ENCODE results near the gene KRABD2.
A peak's percentile ranks its signal among the peaks of the same experiment; 100 is the strongest.

KRABD2 gene

GRCh38 chr17:8409966-8410882 lies 33.7 kb upstream of the KRABD2 start:
- H3K27ac ChIP-seq, result no peak overlapping the region
- TF ChIP-seq, protein P1, sequence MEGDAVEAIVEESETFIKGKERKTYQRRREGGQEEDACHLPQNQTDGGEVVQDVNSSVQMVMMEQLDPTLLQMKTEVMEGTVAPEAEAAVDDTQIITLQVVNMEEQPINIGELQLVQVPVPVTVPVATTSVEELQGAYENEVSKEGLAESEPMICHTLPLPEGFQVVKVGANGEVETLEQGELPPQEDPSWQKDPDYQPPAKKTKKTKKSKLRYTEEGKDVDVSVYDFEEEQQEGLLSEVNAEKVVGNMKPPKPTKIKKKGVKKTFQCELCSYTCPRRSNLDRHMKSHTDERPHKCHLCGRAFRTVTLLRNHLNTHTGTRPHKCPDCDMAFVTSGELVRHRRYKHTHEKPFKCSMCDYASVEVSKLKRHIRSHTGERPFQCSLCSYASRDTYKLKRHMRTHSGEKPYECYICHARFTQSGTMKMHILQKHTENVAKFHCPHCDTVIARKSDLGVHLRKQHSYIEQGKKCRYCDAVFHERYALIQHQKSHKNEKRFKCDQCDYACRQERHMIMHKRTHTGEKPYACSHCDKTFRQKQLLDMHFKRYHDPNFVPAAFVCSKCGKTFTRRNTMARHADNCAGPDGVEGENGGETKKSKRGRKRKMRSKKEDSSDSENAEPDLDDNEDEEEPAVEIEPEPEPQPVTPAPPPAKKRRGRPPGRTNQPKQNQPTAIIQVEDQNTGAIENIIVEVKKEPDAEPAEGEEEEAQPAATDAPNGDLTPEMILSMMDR (IDR thresholded peaks at IDR 0.05), result peak; percentile 71 to 90 (median 85)
- TF ChIP-seq POLR2A (IDR thresholded peaks at IDR 0.05), result no peak
- no peaks in the 10 kb centered on the region for H3K36me3 ChIP-seq
- DNase-seq, result peak; percentile 71 to 93 (median 92)
- peaks cover 0 to 6% (median 0%) of the 10 kb centered on the region in 4 donors for H3K4me1 ChIP-seq
- no peak overlapping the region for H3K4me3 ChIP-seq
- no peaks in the 10 kb centered on the region for H3K27me3 ChIP-seq
- no peaks in the 10 kb centered on the region for H3K9me3 ChIP-seq

DNA sequence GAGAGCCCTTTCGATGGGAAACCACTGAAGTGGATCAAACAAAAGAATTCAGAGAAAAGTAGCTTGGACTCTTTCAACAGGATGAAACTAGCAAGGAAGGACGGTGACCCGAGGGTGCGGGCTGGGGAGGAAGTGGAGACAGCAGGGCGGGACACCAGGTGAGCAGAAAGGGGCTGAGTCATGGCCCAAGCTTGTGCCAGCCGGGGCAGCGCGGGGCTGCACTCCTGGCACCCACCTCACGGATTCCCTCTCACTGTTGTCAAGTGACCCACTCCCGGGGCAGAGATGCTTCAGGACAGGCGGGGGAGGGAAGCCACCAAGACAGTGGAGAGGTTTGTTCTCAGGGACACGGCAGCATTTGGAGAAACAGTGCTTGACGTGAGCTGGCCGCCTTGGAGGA lies 31.9 kb upstream of the KRABD2 start:
- peaks cover 0 to 6% (median 0%) of the 10 kb centered on the region in 4 donors for H3K4me1 ChIP-seq
- no peak overlapping the region for H3K4me3 ChIP-seq
- no peaks in the 10 kb centered on the region for H3K36me3 ChIP-seq
- no peaks in the 10 kb centered on the region for H3K27me3 ChIP-seq
- peak overlapping the region in 1 of 4 donors; percentile 51 for H3K27ac ChIP-seq
- no peaks in the 10 kb centered on the region for H3K9me3 ChIP-seq
- peak in 2 of 3 donors; percentile 67 to 76 for DNase-seq
- TF ChIP-seq POLR2A (IDR thresholded peaks at IDR 0.05), result no peak
- TF ChIP-seq, protein P1 (IDR thresholded peaks at IDR 0.05), result peak in 1 of 6 experiments; percentile 6

GRCh38 chr17:8406174-8406573 lies 29.7 kb upstream of the KRABD2 start:
- Histone ChIP-seq H3K27me3 (no peaks in the 10 kb centered on the region), H3K27ac (no peak overlapping the region), H3K9me3 (no peaks in the 10 kb centered on the region), H3K4me3 (no peak overlapping the region), H3K36me3 (no peaks in the 10 kb centered on the region), H3K4me1 (peaks cover 0 to 6% (median 0%) of the 10 kb centered on the region in 4 donors)
- DNase-seq, result peak in 1 of 3 donors; percentile 4
- TF ChIP-seq POLR2A (IDR thresholded peaks at IDR 0.05), result no peak
- TF ChIP-seq, protein P1 (IDR thresholded peaks at IDR 0.05), result no peak

DNA sequence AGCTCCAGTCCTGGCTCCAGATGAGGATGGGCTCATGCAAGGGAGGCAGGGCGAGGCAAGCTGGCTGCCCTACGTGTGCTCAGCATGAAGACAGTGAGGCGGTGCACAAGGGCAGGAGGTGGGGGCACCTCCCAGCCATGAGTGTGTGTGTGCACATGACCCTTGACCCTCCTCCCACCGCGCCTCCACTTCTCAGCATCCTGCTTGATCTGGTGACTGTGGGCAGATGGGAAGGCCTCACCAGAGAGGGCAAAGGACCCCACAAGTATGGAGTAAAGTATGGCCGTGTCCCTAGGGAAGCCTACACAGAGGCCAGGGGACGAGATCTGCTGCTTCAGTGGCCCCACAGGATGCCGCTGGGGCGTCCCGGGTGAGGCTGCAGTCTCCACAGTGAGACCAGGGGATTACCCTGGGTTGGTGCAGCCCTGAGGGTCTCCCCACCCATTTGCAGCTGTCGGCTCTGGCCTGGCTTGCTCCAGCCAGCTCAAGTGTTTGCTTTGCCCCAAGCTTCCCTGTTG lies 29.1 kb upstream of the KRABD2 start:
- Histone ChIP-seq H3K27ac (no peak overlapping the region), H3K9me3 (no peaks in the 10 kb centered on the region), H3K4me1 (peaks cover 0 to 3% (median 0%) of the 10 kb centered on the region in 4 donors), H3K27me3 (no peaks in the 10 kb centered on the region), H3K4me3 (no peak overlapping the region), H3K36me3 (no peaks in the 10 kb centered on the region)
- no peak for TF ChIP-seq POLR2A (IDR thresholded peaks at IDR 0.05)
- TF ChIP-seq, protein P1 (IDR thresholded peaks at IDR 0.05), result no peak
- DNase-seq, result peak in 1 of 3 donors; percentile 43

DNA sequence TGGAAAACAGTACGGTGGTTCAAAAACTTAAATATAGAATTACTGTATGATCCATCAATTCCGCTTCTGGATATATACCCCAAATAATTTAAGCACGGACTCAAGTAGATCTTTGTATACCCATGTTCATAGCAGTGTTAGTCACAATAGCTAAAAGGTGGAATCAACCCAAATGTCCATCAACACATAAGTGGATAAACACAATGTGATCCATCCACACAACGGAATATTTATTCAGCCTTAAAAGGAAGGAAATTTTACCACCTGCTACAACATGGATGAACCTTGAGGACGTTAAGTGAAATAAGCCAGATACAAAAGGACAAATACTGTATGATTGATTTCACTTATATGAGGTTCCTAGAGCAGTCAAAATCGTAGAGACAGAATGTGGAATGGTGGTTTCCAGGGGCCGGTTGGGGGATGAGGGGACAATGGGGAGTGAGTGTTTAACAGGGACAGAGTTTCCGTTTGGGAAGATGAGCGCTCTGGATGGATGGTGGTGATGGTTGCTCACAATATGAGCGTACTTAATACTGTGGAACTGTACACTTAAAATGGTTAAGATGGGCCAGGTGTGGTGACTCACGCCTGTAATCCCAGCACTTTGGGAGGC lies 26.5 kb upstream of the KRABD2 start:
- DNase-seq, result no peak
- Histone ChIP-seq H3K36me3 (no peaks in the 10 kb centered on the region), H3K27ac (no peak overlapping the region), H3K4me1 (no peaks in the 10 kb centered on the region), H3K27me3 (no peaks in the 10 kb centered on the region), H3K4me3 (no peak overlapping the region), H3K9me3 (no peaks in the 10 kb centered on the region)
- no peak for TF ChIP-seq POLR2A (IDR thresholded peaks at IDR 0.05)
- TF ChIP-seq, protein P1 (IDR thresholded peaks at IDR 0.05), result no peak

Data from Peyer's patch (tissue), 4 donors.